A673 (cell line): Measurements from ENCODE around the gene LRP1.

ENCODE experiments used
- CTCF ChIP-seq: fragments of 300-800, 200-600 bp; sonication (generic); conservative IDR thresholded peaks from 2 replicates; pipeline ENCODE4 v1.5.1; 2017; ENCODE audit warnings: low read depth, mild to moderate bottlenecking, antibody characterized with exemption, low read length, moderate library complexity, mixed read lengths
- EZH2 ChIP-seq: fragments of 200-600 bp; sonication (generic); IDR thresholded peaks from 2 replicates; pipeline ENCODE4 v1.6.1; 2017; ENCODE audit warnings: borderline replicate concordance, low read depth, mild to moderate bottlenecking, mixed read lengths, antibody characterized with exemption, low read length; ENCODE audit not compliant: poor library complexity, severe bottlenecking

GRCh38 chr12:57225680-57226210 is 97.5 kb downstream of the LRP1 start:
- no peak for TF ChIP-seq CTCF
- no peak for TF ChIP-seq EZH2
